Activated gamma-delta T cell treated with anti-CD3 and anti-CD28 coated beads, Interleukin-2, amount 50 U/mL, for 16 hours (primary cell): Measurements from ENCODE around the gene RGS2.
A peak's percentile ranks its signal among the peaks of the same experiment; 100 is the strongest.

Experiments used
- DNase-seq: peaks from one replicate; pipeline ENCODE4 v3.0.0-alpha.2; 2020; ENCODE audit warnings: low read depth

The RGS2 gene, protein sequence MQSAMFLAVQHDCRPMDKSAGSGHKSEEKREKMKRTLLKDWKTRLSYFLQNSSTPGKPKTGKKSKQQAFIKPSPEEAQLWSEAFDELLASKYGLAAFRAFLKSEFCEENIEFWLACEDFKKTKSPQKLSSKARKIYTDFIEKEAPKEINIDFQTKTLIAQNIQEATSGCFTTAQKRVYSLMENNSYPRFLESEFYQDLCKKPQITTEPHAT

DNA sequence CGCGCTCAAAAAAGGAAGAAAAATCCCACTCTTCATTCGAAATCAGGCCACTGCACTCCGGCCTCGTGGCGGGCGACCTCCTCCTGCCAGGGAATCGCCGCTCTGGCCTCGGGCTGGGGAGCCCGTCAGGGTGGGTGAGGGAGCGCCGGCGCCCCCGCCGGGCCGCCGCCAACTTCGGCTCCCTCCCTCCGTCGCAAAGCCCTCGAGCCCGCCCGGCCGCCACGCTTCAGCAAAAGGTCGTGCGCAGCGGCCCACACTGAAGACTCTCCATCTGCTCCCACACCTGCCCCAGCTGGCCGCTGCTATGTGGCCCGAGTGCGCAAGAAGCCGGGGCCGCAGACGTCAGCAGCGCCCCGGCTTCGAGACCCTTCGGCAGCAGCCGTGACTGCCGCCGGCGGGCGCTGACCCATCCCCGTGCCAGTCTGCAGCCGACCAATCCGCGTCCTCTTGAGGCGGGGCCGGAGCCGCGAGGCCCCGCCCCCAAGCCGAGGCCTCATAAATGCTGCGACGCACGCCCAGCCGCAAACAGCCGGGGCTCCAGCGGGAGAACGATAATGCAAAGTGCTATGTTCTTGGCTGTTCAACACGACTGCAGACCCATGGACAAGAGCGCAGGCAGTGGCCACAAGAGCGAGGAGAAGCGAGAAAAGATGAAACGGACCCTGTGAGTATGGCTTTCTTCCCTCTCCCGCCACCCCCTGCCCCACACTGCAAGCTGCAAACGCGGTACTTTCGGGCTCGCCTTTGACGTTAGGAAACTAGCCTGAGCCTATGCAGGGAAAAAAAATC lies at the start of gene RGS2:
Gene RGS2, plus strand, starts transcription at position 522 of the 789 bp plus-strand sequence. Its CDS starts 33 bp downstream, at position 555.
- peak; percentile 78 for DNase-seq

DNA sequence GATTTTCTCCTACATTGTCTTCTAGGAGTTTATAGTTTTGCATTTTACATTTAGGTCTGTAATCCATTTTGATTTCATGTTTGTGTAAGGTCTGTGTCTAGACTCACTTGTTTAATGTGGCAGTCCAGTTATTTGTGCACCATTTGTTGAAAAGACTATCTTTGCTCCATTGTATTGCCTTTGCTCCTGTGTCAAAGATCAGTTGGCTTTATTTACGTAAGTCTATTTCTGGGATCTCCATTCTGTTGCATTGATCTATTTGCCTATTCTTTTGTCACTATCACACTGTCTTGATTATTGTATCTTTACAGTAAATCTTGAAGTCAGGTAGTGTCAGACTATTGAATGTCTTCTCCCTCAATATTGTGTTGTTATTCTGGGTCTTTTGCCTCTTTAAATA lies 49.7 kb upstream of the RGS2 start:
- DNase-seq, result no peak

- no peak for DNase-seq
Observed at GRCh38 chr1:192762265-192762664, 46.6 kb upstream of the RGS2 start.

- no peak for DNase-seq
Observed at GRCh38 chr1:192763243-192763642, 45.6 kb upstream of the RGS2 start.

DNA sequence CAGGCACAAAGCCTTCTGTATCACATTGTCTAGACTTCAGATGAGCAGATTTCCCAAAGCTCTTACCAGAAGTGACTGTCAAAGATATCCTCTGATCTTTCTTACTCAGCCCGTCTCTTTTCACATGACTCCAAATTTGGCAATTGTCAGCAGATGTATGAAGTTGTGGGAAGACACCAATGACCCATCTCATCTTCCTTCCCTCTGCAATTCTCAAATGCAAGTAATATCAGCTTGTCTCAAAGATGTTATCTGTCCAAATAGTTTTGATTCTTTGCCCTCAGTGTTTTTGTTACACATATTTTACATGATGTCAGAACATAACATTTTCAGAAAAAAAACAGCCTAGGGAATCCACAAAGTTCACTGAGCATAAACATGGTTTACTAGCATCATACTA lies 45.1 kb upstream of the RGS2 start:
- no peak for DNase-seq

GRCh38 chr1:192764675-192765074 lies 44.2 kb upstream of the RGS2 start:
- no peak for DNase-seq

- DNase-seq, result no peak
Observed at GRCh38 chr1:192766009-192766625, 42.7 kb upstream of the RGS2 start.

- no peak for DNase-seq
Observed at GRCh38 chr1:192766876-192767275, 42.0 kb upstream of the RGS2 start.

DNA sequence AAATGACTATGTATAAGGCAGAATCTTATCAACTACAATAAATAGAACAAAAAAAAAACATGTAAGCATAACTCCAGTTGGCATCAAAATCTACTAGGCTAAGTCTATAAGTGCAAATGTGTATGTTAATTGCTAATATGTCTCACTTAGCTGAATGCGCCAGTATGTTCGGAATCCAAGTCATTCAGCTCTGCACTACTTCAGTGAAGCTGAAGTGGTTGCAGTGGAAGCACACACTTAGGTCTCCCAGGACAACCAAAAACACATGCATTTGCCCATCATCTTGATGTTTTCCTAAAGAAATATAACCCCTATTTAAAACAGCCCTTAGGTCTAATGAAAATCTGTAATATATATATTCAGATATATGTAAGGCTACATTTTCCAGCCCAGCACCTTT lies 41.0 kb upstream of the RGS2 start:
- no peak for DNase-seq

DNA sequence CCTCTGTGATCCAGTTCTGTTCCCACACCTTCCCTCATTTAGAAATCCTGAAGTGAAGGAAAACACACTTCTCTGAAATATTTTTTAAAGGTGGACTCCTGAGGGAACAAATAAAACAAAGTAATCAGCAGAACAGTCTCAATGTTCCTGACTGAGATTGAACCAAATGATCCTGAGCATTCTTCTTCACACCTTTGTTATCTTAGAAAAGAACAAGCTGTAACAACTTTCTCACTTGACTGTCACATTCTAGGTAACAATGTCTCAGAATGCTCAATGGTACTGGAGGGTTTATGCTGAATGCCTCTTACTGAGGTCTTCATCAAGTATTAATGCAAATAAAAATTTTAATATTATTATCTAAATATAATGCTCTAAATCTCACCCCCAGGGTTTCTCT lies 40.4 kb upstream of the RGS2 start:
- no peak for DNase-seq

- no peak for DNase-seq
Observed at GRCh38 chr1:192771341-192771740, 37.5 kb upstream of the RGS2 start.

DNA sequence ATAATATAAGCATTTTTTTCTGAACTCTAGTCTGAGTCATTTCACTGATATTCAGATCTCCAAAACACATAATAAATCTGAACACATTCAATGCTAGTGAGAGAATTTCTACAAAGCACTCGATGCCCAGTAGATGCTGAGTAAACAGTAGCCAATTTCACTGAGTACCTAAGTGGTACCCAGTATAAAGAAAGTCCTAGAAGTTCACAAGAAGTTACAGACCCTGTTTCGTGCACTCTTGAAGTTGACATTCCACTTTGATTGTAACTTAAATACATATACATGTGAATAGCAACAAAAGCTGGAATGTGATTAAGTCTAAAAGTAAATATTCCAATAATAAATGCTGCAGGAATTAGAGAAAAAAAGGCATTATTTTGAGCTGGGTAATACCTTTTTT lies 33.2 kb upstream of the RGS2 start:
- DNase-seq, result no peak

DNA sequence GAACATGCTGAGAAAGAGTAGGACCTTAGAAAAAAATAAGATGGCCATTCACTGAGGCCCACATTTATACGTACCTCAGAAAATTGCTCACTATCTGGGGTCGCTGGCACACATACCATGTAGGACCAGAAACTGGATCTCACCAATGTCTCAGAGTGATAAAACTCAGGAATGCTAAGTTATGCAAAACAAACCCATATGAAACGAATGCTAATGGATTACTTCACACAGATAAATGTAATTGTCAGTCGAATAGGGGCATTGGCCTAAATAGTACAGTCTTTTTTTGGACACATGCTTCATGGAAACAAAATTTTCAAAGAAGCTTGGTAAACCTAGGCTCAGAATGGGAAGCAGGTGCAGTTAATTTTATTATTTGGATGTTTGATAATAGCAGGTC lies 32.6 kb upstream of the RGS2 start:
- no peak for DNase-seq

GRCh38 chr1:192776998-192777397 lies 31.8 kb upstream of the RGS2 start:
- DNase-seq, result no peak

GRCh38 chr1:192783791-192784190 lies 25.0 kb upstream of the RGS2 start:
- no peak for DNase-seq

DNA sequence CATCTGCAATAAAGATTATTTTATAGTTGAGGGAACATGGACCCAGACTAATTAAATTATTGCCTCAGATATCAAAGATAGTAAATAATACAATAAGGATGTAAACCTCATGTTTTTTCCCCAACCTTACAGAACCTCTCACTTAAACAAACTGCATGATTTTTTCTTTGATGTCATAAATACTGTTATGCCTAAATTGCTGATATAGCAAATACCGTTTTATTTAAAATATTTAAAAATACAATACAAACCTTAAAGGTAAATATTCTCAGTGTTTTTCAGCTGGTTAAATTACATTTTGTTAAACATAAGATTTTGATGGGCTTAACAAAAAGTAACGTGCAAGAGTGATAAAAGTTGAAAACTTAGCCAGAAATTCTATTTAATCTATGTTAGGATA lies 24.4 kb upstream of the RGS2 start:
- no peak for DNase-seq

- DNase-seq, result no peak
Observed at GRCh38 chr1:192786576-192786975, 22.3 kb upstream of the RGS2 start.

DNA sequence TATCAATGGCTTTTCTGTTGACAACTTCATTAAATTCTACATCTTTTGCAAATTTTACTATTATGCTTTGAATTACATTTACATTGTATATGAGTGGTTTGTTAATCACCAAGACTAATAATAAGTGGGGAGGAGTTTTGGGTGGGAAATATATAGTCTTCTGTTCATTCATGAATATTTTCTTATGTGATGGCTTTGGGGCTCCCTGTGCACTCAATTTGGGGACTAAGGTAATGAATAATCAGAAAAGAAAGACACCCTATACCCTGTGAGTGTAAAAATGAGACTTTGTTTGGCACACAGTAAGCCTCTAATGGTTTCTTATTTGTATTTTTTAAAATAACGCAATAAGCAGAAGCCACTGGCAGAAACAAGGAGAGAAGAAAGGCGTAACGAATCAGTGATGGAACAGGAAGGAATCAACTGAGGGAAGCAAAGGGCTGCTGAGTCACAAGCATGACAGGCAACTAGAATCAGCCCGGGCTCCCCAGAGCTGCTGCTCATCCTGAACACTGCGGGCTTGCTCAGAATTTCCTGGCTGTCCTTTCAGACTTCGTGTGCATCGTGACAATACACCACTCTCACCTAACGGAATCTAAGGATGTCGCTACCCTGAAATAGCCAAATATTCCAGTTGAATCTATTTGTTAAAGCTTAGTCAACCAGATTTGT lies 20.8 kb upstream of the RGS2 start:
- DNase-seq, result no peak

- no peak for DNase-seq
Observed at GRCh38 chr1:192789871-192790270, 19.0 kb upstream of the RGS2 start.

GRCh38 chr1:192792628-192793027 lies 16.2 kb upstream of the RGS2 start:
- DNase-seq, result no peak

DNA sequence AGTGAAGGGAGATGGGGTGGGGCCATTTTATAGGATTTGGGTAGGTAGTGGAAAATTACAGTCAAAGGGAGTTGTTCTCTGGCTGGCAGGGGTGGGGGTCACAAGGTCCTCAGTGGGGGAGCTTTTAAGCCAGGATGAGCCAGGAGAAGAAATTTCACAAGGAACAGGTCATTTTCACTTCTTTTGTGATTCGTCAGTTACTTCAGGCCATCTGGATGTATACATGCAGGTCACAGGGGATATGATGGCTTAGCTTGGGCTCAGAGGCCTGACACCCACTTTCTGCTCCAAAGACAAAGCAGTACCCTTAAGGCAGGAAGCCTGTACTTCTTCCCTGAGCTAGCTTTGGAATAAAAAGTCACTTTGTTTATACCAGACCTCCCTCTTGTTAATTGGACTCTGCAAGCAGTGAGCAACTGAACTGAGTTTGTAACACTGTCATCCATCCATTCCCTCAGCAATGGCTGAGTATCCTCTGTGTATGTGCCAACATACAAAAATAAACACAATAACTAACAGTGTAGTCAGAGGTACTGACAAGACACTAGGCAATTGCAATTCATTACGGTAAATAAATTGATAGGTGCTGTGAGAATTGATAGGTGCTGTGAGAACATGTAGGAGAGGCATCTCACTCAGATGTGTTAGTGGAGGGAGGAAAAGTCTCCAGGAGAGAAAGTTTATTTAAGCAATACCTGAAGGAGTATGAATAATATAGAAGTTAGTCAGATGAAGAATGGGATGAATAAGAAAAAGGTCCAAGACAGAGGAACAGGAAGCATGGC lies 14.7 kb upstream of the RGS2 start:
- DNase-seq, result no peak

- no peak for DNase-seq
Observed at GRCh38 chr1:192794768-192795035, 14.1 kb upstream of the RGS2 start.
